HG03103 (cell line): ENCODE results near the gene BMPR1B.

ENCODE experiments used
- ATAC-seq: cut with Tn5 transposase; IDR thresholded peaks from one replicate; pipeline ENCODE4 v1.9.1; 2021; ENCODE audit warnings: low read depth; ENCODE audit not compliant: unreplicated experiment

BMPR1B gene

DNA sequence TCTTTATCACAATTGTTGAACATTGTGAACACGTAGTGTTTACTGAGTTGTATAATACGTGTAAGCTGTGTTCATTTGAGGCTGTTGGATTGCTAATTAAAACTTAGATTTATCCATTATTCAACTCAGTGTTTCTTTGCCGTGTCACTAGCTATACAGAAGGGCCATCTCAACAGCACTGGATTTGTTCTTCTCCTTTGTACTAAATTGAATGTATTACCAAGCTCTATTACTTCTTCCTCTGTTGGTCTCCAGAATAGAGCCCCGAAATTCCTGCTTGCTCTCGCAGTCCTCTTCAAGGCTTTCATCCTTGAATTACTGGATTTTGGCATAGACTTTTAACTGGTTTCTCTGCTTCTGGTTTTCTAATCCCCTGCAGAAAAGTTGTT is 182.8 kb downstream of the BMPR1B start:
- no peak for ATAC-seq

DNA sequence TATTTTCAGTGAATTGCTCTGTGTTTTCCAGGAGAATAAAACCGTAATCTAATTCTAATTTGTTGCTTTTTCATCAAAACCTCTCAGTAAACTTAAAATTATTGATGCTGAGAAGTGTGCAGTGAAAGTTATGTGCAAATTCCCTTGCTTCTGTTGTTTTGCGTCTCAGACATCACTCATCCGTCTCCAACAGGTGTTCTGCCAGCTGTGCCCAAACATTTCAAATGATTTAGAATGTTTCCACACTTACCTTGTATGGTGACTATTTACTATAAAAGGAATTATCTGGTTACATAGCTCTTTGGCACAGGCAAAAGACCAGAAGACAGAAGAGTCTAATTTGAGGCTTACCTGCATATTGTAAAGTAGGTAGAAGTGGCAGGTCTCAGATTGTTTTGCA is 184.0 kb downstream of the BMPR1B start:
- no peak for ATAC-seq

DNA sequence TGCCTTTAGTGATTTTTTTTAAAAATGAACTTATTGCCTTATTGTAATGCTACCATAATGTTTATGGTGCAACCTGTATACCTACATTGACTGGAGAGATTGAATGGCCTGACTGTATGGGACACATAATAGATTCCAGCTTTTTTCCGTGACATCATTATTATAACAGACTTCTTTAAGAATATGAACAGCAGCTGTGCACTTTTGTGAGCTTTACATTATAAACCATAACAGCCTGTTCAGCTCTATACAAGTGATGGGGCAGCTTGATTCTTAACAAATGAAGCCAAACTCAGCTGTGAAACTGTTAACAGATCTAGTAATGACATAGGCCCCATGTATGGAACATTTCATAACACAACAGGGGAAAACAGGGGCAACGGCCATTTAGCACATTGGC is 187.0 kb downstream of the BMPR1B start:
- no peak for ATAC-seq

DNA sequence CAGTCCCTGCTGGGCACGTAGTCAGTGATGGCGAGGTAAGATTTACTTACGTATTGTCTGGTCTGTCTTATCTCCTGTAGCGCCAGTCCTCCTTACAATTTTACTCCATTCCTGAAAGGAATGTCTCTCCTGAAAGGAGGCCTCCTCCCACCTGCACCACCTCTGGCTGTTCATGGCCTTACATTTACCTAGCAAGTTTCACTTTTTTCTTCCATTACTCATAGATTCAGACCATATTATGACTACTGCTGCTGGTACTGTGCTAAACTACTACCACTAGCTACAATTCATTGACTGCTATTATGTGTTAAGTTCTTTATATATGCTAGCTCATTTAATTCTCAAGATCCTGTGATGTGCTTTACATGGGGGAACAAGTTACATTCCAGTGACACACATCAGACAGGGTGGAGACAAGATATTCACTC is 189.9 kb downstream of the BMPR1B start:
- ATAC-seq = no peak

DNA sequence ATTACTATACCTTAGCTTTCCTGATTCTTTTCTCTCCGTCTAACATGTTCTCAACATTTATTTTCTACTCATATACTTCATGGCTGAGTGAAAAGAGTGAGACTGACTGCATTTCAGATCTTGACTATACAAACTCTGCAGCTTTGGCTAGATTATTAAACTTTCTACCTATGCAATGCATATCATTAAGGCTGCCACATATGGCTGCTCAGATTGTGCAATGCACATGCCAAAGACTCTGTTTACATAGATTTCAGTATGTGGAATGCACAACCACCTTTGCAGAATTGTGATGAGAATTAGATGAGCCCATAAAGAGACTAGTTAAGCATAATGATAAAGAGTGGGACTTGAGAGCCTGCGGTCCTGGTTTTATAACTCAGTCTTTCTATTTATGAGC is 196.5 kb downstream of the BMPR1B start:
- no peak for ATAC-seq

DNA sequence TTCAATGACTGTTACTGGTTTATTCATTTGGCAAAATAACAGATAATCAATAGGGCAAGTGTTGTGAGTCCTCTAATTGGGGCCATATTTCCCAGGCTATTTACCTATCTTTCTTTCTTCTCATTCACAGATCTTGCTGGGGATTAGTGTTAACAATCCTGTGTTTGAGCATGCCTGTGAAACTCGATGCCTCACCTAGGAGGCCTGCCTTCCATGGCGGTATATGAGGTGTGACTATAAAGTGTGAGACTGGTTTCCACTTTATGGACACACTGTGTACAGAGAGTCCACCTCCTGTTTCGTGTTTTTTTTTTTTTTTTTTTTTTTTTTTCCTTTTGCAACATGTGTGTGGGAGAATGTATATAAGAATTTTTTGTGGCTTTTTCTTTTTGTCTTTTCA is 199.3 kb downstream of the BMPR1B start:
- ATAC-seq = no peak

DNA sequence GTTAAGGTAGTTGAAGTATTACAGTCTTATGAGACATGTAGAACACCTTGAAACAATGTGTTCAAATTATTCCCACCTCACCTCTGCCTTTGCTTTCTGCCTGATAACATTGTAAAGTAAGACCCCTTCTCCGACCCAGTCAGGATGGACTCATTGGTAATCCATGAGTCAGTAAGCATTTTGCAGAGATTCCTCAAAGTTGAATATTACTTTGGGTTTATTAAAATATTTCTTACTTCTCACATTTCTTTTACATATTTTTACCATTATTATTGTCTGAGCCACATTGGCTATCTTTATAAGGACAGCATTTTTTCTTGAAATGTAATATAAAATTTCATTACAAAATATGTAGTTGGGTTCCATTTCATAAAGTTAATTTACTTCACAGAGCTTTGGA is 201.6 kb downstream of the BMPR1B start:
- ATAC-seq = no peak

DNA sequence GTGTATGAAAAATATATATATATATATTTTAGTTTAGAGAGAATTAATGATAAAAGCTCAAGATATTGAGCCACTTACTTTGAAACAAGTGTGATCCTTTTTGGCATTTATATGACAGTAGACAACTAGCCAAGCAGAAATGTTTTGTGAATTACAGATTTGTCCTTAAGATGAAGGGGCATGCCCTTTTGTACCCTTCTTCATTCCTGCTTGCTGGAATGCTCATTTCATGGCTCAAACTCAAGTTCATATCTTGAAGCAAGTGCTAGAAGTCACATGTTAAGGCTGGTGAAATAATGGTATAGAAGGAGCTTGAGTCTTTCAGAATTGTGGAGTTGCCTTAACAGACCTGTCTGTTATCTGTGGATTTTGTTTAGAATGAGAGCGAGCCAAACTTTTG is 203.0 kb downstream of the BMPR1B start:
- ATAC-seq = no peak

DNA sequence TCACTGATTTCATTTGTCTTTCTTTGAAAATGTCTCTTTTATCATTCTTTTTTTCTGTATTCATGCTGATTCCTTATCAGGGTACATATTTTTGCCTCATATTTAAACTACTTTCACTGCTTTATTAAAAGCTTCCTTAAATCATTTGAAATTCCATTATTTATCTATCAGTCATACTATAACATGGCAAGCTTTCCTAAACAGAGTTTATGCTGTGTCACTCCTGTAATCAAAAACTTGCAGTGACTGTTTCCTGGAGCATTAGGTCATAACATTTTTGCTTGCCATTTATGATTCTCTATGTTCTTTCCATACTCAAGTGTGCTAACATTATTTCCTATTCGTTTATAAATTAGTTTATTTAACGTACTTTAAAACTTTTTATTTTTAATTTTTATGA is 203.7 kb downstream of the BMPR1B start:
- ATAC-seq = no peak

DNA sequence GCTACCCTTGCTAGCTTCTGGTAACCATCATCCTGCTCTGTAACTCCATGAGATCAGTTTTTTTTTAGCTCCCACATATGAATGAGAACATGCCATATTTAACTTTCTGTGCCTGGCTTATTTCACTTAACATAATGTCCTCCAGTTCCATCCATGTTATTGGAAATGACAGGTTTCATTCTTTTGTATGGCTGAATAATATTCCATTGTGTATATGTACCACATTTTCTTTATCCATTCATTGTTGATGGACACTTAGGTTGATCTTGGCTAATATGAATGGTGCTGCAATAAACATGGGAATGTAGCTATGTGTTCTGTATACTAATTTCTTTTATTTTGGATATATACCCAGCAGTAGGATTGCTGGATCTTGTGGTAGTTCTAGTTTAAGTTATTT is 204.7 kb downstream of the BMPR1B start:
- no peak for ATAC-seq

DNA sequence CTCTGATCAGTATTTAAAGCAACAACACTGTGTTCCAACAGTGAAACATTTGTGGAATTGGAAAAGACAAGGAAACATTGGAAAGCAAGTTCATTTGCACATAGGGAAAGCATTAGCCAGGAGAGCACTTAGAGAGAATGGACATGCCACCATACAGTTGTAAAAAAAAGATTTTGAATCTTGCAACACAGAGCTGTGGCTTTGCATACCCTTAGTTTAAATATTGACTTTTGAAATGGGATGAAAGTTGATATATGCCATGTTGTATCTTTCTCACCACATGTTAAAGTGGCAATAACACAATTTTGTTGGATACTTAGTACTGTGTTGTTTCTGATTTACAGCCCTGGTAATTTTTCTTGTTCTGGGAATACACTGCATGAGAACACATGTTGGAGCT is 208.1 kb downstream of the BMPR1B start:
- no peak for ATAC-seq

DNA sequence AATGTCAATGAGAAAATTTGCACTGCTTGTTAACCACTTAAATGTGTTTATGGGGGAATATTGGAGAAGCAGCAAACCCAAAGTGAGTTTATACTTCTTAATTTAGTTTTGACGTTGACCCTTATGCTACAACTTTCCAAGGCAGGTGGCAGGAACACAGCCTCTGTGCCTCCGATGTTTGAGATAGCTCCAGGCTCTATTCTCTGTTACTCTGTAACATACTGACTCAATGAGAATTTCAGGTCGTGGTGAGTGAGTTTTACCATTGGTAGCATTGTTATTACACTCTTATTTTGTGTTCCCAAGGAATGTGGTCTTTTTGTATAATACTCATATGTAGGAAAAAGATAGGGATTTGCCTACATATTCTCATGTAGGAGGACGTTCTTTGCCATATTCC is 210.7 kb downstream of the BMPR1B start:
- ATAC-seq = no peak

DNA sequence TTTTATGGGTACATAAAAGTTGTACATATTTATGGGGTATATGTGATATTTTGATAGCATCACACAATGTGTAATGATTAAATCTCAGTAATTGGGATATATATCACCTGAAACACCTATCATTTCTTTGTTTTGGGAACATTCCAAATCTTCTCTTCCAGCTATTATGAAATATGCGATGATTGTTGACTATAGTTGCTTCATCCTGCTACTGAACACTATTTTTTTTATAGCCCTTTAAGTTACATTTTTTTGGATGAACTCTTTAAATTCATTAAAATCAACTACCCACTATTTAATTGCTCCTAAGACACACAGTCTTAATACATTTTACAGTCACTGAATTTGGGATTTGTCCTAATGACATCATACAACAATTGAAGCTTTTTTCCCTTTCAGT is 212.9 kb downstream of the BMPR1B start:
- ATAC-seq = no peak

DNA sequence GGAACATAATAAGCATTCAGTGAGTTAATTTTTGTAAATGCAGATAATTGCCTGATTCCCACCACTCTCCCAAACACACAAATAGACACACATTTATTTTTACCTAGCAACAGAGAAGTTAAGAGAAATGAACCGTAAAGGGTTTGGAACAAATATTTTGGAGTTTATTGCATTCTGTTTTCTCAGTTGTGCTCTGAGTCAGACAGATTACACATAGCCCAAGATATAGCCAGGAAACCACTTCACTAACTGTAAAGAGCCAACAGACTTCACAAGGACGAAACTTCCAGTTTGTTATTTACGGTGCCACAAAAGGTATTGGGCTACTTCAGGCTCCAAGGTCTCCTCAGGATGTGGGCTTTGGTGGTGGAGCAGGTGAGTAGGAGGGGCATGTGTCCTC is 217.0 kb downstream of the BMPR1B start:
- no peak for ATAC-seq

DNA sequence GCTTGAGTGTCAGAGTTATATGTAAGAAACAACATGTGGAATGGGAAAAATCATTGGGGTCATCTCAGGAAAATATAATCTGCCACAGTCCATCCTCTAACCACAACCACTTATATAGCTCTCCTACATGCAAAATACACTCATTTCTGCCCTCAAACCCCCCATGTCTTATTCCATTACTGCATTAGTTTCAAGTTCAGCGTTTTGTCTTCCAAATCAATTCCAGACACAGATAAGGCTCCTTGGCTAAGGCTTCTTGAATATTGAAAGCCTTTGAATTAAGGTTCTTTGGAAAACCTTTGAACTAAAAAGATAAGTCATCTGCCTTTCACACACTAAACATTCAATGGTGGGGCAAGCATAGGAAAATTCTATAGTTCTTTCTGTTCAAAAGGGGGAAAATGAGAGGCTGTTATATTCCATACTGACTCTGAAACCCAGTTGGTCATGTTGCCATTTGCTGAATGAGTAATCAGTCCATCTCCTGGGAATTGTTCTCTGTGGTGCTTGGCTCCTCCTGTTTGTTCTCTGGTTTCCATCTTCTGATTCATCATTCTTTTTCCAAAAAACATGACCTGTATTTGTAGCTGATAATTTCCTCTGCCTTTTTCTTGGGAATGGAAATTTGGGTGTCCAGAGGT is 218.7 kb downstream of the BMPR1B start:
- ATAC-seq = no peak

DNA sequence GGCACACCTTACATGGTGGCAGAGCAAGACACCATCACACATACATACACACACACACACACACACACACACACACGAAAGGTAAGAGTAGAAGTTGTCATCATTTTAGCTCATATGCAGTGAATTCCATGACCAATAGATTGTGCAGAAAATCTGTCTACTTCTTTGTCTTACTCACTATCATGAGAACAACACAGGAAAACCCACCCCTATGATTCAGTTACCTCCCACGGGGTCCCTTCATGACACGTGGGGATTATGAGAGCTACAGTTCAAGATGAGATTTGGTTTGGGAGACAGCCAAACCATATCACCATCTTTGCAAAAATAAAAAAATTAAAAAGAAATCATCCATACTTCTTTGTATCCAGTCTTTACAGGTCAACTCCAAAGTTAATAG is 221.1 kb downstream of the BMPR1B start:
- no peak for ATAC-seq

DNA sequence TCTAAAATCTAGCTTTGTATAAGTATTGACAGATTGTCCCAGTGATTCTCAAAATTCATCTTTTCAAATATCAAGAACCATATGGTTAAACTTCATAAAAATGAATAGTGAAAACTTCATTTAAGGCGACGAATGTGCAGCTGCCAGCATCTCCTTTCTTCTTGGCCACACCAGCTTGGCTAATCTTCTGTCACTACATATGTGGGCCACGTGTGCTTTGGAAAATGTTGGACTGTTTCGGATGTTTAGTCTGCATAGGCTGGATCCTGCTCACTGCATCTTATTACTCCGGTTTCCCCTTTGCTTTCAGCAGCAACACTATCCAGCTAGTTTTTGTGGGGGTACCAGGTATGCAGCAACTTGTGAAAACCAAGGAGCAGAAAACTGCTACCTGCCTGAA is 221.9 kb downstream of the BMPR1B start:
- no peak for ATAC-seq

DNA sequence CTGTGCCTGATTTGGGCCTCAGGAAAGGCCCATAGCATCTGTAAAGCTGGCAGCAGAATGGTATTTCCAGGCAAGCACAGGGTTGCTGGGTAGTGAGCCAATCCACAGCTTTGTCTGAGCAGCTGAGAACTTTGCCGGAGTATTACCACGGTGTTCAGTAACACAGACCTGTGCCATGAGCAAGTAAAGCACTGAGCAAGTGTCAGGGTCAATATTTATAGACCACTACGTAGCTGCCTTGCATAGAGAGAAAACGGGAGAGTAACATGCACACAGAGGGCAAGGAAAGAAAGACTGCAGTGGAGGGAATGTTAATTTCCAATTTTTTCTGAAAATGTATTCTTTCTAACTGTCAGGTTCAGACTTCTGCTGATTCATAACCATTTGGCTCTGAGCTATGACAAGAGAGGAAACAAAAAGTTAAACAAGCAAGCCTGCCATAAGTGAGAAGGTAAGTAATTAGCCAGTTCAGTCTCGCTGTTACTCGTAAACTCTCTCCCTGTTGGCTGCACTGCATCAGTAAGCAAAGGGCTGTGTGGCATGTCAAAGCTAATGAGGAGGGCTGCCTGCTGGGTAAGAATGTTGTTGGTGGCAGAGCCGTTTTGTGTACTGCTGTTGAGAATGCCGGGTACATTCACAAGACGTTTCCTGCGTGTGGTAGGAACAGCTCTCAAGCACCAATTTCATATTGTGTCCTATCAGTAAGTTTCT is 238.1 kb downstream of the BMPR1B start:
- no peak for ATAC-seq

DNA sequence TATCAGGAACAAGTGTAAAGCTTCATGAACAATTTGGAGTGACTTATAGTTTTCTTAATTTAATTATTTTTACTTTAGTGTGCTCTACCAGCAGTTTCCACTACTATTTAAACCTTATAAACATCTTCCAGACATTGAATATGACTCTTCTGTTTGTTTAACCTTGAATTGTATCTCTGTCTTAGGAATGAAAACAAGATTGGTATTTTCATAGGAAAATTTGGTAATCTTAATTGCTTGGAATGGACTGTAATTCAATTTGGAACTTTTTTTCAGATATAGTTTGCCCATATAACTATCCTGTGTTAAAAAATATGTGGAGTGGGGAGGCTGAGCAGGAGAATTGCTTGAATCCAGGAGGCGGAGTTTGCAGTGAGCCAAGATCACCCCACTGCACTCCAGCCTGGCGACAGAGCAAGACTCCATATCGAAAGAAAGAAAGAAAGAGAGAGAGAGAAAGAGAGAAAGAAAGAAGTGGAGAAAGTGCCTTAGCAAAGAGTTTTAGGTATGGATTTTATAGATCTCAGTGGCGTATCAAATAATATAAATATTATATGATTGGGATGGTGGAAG is 242.4 kb downstream of the BMPR1B start:
- ATAC-seq = no peak

DNA sequence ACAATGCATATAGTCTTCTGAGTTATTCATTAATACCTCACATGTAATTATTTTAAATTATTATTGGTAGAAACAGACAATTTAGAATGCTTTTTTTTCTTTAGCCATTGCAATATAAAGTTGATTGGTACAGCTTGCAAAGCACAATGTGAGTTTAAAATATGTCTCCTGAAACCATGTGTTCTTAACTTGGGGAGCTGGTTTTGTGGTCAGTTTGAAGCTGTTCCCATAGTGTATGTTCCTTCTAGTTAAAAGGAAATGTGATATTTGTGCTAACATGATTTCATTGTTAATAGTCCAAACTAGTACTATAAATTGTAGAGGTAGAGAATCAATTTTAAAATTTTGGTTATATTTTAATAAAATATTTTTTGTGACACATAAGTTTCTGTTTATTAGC is 247.2 kb downstream of the BMPR1B start:
- no peak for ATAC-seq

DNA sequence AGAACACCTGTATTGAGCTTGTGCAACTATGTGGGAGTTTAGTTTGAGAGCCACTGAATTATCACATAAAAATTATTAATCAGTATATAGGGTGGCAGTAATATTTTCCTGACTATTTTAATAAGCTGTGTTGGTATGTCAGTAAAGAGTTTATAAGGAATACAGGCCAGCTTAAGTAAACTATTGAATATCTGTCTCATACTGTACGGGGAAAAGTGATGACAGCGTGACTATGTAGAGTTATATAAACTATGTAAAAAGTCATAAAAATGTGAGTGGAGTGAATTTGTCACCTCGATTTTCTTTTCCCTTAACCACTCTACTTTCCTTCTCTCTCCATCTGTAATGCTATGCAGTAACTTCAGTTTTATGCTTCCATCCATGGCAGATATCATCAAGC is 250.2 kb downstream of the BMPR1B start:
- ATAC-seq = no peak

DNA sequence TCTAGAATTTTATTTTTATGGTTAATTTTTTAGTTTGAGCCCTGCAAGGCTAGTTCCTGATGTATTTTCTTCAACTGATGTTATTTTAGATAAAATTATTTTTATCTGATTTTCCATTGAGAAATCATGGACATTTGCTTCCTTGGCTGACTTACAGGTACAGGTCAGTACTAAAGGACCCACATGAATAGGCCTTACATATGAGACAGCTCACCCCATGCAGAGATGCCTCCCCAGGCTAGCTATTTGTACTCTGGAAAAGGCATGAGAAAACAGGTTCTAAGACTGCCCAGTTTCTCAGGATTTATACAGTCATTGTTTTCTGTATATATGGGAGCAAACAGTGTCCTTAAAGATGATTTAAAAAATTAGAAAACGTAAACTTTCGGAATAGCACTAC is 255.5 kb downstream of the BMPR1B start:
- no peak for ATAC-seq
